ENCODE measurements around the gene MAP2K6. TPM values are rescaled to one million over a fixed set of nuclear protein-coding genes. Genes with fewer than 3 reads are reported as not detected.

The MAP2K6 gene
- total RNA-seq, 1 experiment from 2014 or later, result 17.7 TPM

- Mint-ChIP-seq H3K27me3 (ENCODE audit: low read depth) (no peaks in the 10 kb centered on the region), H3K4me3 (no peak overlapping the region), H3K36me3 (ENCODE audit: insufficient read depth in 1 of 3, low read depth in 3 of 3) (peaks cover 0 to 3% (median 2%) of the 10 kb centered on the region in 3 experiments; a peak in 1 of 7 replicates), H3K27ac (no peak overlapping the region), H3K4me1 (peaks cover 16 to 17% of the 10 kb centered on the region in 2 experiments), H3K9me3 (no peaks in the 10 kb centered on the region; a peak in 1 of 5 replicates)
- no peak for DNase-seq
- Histone ChIP-seq H2AFZ (ENCODE audit: low read length) (no peak overlapping the region), H3K18ac (ENCODE audit: insufficient read length, low read depth, low read length) (no peak overlapping the region), H3K79me2 (ENCODE audit: insufficient read depth, low read length) (no peaks in the 10 kb centered on the region; the same call in 1 of the 2 replicates), H3K56ac (ENCODE audit: insufficient read length, low read depth, low read length) (no peak overlapping the region), H3K14ac (ENCODE audit: insufficient read depth, low read length) (no peak overlapping the region), H3K23ac (ENCODE audit: insufficient read length, low read depth, low read length) (no peak overlapping the region), H2BK12ac (ENCODE audit: insufficient read length, low read depth, low read length) (no peak overlapping the region), H2AK5ac (ENCODE audit: insufficient read length, low read length) (no peak overlapping the region), H3K27me3 (ENCODE audit: insufficient read depth, low read length) (no peaks in the 10 kb centered on the region), H2BK20ac (ENCODE audit: low read depth, low read length, poor library complexity, severe bottlenecking) (no peak overlapping the region), H2BK120ac (ENCODE audit: low read depth, low read length, poor library complexity, severe bottlenecking) (no peak overlapping the region), H3K4ac (ENCODE audit: low read depth, low read length) (no peak overlapping the region), H3K9me3 (ENCODE audit: control insufficient read depth, low read depth, low read length) (no peaks in the 10 kb centered on the region), H3K23me2 (ENCODE audit: insufficient read length, low read depth, low read length, poor library complexity, severe bottlenecking) (peaks cover 7% of the 10 kb centered on the region), H3K4me1 (ENCODE audit: insufficient read depth, low read length) (peaks cover 2% of the 10 kb centered on the region; the same call in 1 of the 2 replicates), H3K4me2 (ENCODE audit: insufficient read depth, insufficient read length, low read length) (no peak overlapping the region), H4K91ac (ENCODE audit: insufficient read length, low read depth, low read length) (no peak overlapping the region), H4K8ac (replicated peaks; ENCODE audit: insufficient read length, low read depth, low read length) (no peak overlapping the region), H4K20me1 (ENCODE audit: control insufficient read depth, insufficient read depth, insufficient read length) (no peaks in the 10 kb centered on the region), H3K27ac (ENCODE audit: insufficient read length, low read depth, low read length) (no peak overlapping the region), H3K79me1 (ENCODE audit: insufficient read depth, low read depth, low read length, poor library complexity, severe bottlenecking) (no peaks in the 10 kb centered on the region), H2BK15ac (ENCODE audit: low read depth, low read length) (no peak overlapping the region), H2BK5ac (ENCODE audit: insufficient read length, low read length) (no peak overlapping the region), H4K5ac (ENCODE audit: insufficient read length, low read depth, low read length) (no peak overlapping the region), H3T11ph (ENCODE audit: low read length) (no peak overlapping the region), H3K9ac (ENCODE audit: extremely low read depth, insufficient read length, low read length) (no peak overlapping the region)
- no CpG with 5 or more reads among the region's 4 CpGs for WGBS (ENCODE audit: extremely low coverage, insufficient read length, low lambda C conversion rate)
- TF ChIP-seq CTCF (conservative IDR thresholded peaks at IDR 0.05), result no peak
Measured at GRCh38 chr17:69412251-69412671, 2.2 kb upstream of the MAP2K6 start.
